ENCODE results near the gene LRBA.
"Not testable (repeated sequence)": the region's sequence is repeated elsewhere in the genome, so short reads cannot be mapped to it uniquely, and the experiment has no call there.

Gene LRBA

GRCh38 chr4:150387981-150388380 is 627.1 kb downstream of the LRBA start:
- Histone ChIP-seq H3K4me1 (ENCODE audit: control insufficient read depth, low read length) (no peaks in the 10 kb centered on the region), H3K27me3 (ENCODE audit: control insufficient read depth, low read length) (no peaks in the 10 kb centered on the region), H3F3A (ENCODE audit: control insufficient read depth, insufficient read depth) (no peaks in the 10 kb centered on the region), H3K9me3 (ENCODE audit: control insufficient read depth, insufficient read depth, low read length) (no peaks in the 10 kb centered on the region), H3K4me2 (ENCODE audit: low read length) (no peak overlapping the region), H3K79me2 (ENCODE audit: control insufficient read depth, low read length) (no peaks in the 10 kb centered on the region), H3K36me3 (ENCODE audit: control insufficient read depth, low read length) (no peaks in the 10 kb centered on the region), H4K20me1 (ENCODE audit: control insufficient read depth, insufficient read depth, low read depth, low read length) (no peaks in the 10 kb centered on the region), H3K9me2 (replicated peaks; ENCODE audit: control insufficient read depth, low read length) (no peaks in the 10 kb centered on the region), H3K4me3 (ENCODE audit: low read length) (no peak overlapping the region), H3K27ac (ENCODE audit: low read depth, low read length) (no peak overlapping the region)
- TF ChIP-seq CTCF (IDR thresholded peaks at IDR 0.05; ENCODE audit: low read depth, low read length, poor library complexity, severe bottlenecking), result no peak
- no peak for TF ChIP-seq EZH2phosphoT487 (IDR thresholded peaks at IDR 0.05; ENCODE audit: borderline replicate concordance, low read length)

GRCh38 chr4:150386415-150386814 is 628.7 kb downstream of the LRBA start:
- H3K4me2 ChIP-seq (ENCODE audit: low read length); H3K27ac ChIP-seq (ENCODE audit: low read depth, low read length); H3K4me1 ChIP-seq (ENCODE audit: control insufficient read depth, low read length); H3K79me2 ChIP-seq (ENCODE audit: control insufficient read depth, low read length); H3F3A ChIP-seq (ENCODE audit: control insufficient read depth, insufficient read depth); H3K4me3 ChIP-seq (ENCODE audit: low read length); H3K9me2 ChIP-seq (replicated peaks; ENCODE audit: control insufficient read depth, low read length); H4K20me1 ChIP-seq (ENCODE audit: control insufficient read depth, insufficient read depth, low read depth, low read length); H3K27me3 ChIP-seq (ENCODE audit: control insufficient read depth, low read length); H3K9me3 ChIP-seq (ENCODE audit: control insufficient read depth, insufficient read depth, low read length); H3K36me3 ChIP-seq (ENCODE audit: control insufficient read depth, low read length): not testable (repeated sequence)

GRCh38 chr4:150385606-150386005 is 629.5 kb downstream of the LRBA start:
- no peaks in the 10 kb centered on the region for H3K4me1 ChIP-seq (ENCODE audit: control insufficient read depth, low read length)
- H3K9me3 ChIP-seq (ENCODE audit: control insufficient read depth, insufficient read depth, low read length), result no peaks in the 10 kb centered on the region
- H3K9me2 ChIP-seq (replicated peaks; ENCODE audit: control insufficient read depth, low read length), result no peaks in the 10 kb centered on the region
- H3F3A ChIP-seq (ENCODE audit: control insufficient read depth, insufficient read depth), result no peaks in the 10 kb centered on the region
- no peaks in the 10 kb centered on the region for H4K20me1 ChIP-seq (ENCODE audit: control insufficient read depth, insufficient read depth, low read depth, low read length)
- H3K36me3 ChIP-seq (ENCODE audit: control insufficient read depth, low read length), result no peaks in the 10 kb centered on the region
- no peak overlapping the region for H3K4me2 ChIP-seq (ENCODE audit: low read length)
- no peak overlapping the region for H3K4me3 ChIP-seq (ENCODE audit: low read length)
- H3K79me2 ChIP-seq (ENCODE audit: control insufficient read depth, low read length), result no peaks in the 10 kb centered on the region
- no peaks in the 10 kb centered on the region for H3K27me3 ChIP-seq (ENCODE audit: control insufficient read depth, low read length)
- H3K27ac ChIP-seq (ENCODE audit: low read depth, low read length), result no peak overlapping the region
- TF ChIP-seq EZH2phosphoT487 (IDR thresholded peaks at IDR 0.05; ENCODE audit: borderline replicate concordance, low read length) (no peak), CTCF (IDR thresholded peaks at IDR 0.05; ENCODE audit: low read depth, low read length, poor library complexity, severe bottlenecking) (no peak)

- no peaks in the 10 kb centered on the region for H3K9me2 ChIP-seq (replicated peaks; ENCODE audit: control insufficient read depth, low read length)
- H3K36me3 ChIP-seq (ENCODE audit: control insufficient read depth, low read length), result no peaks in the 10 kb centered on the region
- no peak overlapping the region for H3K4me2 ChIP-seq (ENCODE audit: low read length)
- H3K4me1 ChIP-seq (ENCODE audit: control insufficient read depth, low read length), result no peaks in the 10 kb centered on the region
- no peaks in the 10 kb centered on the region for H3K27me3 ChIP-seq (ENCODE audit: control insufficient read depth, low read length)
- H3K79me2 ChIP-seq (ENCODE audit: control insufficient read depth, low read length), result no peaks in the 10 kb centered on the region
- H3F3A ChIP-seq (ENCODE audit: control insufficient read depth, insufficient read depth), result no peaks in the 10 kb centered on the region
- H3K27ac ChIP-seq (ENCODE audit: low read depth, low read length), result no peak overlapping the region
- no peaks in the 10 kb centered on the region for H3K9me3 ChIP-seq (ENCODE audit: control insufficient read depth, insufficient read depth, low read length)
- no peaks in the 10 kb centered on the region for H4K20me1 ChIP-seq (ENCODE audit: control insufficient read depth, insufficient read depth, low read depth, low read length)
- TF ChIP-seq CTCF (IDR thresholded peaks at IDR 0.05; ENCODE audit: low read depth, low read length, poor library complexity, severe bottlenecking), result no peak
- no peak for TF ChIP-seq EZH2phosphoT487 (IDR thresholded peaks at IDR 0.05; ENCODE audit: borderline replicate concordance, low read length)
- no peak overlapping the region for H3K4me3 ChIP-seq (ENCODE audit: low read length)
Observed at GRCh38 chr4:150384249-150384648, 630.8 kb downstream of the LRBA start.
